H1 (cell line): ENCODE results near the gene GABRE. TPM values are rescaled to one million over a fixed set of nuclear protein-coding genes. Genes with fewer than 3 reads are reported as not detected.

Source experiments
- CTCF ChIA-PET: fragments of 300-600 bp; sonication (Branson Sonifier 250); formaldehyde crosslinking; loops from one replicate; lab custom pipeline; 2021; ENCODE audit not compliant: partially characterized antibody; lab: Charles Lee
- POLR2A ChIA-PET: fragments of 300-600 bp; sonication (Branson Sonifier 250); formaldehyde crosslinking; loops from one replicate; lab custom pipeline; 2021; ENCODE audit warnings: inconsistent platforms; ENCODE audit not compliant: partially characterized antibody; lab: Charles Lee
- DNase-seq, 2 experiments: peaks; one replicate each; pipeline versions ENCODE4 v3.0.0 to v3.0.0-alpha.2; 2010 to 2022; ENCODE audit warnings: low spot score in 2 of 2, low read depth in 1 of 2, mixed read lengths in 1 of 2
- FAIRE-seq: peaks from 2 replicates; lab custom pipeline; 2011; peaks lifted over from hg19 to GRCh38; lab: Jason Lieb, UNC
- H2AFZ ChIP-seq: 2 replicates; pipeline ENCODE4 v1.8.1; 2012; ENCODE audit warnings: low read length, inconsistent platforms
- H2AK5ac ChIP-seq: 2 replicates; pipeline ENCODE4 v1.6.1; 2013; ENCODE audit warnings: low read depth, low read length
- H2BK120ac ChIP-seq: replicated peaks from 2 replicates; pipeline ENCODE3; 2013; ENCODE audit warnings: low read depth, low read length, inconsistent platforms
- H2BK12ac ChIP-seq: 2 replicates; pipeline ENCODE4 v1.6.1; 2013; ENCODE audit warnings: low read depth, low read length
- H2BK15ac ChIP-seq: 2 replicates; pipeline ENCODE4 v1.6.1; 2013; ENCODE audit warnings: low read length
- H2BK20ac ChIP-seq: 2 replicates; pipeline ENCODE4 v1.6.1; 2013; ENCODE audit warnings: low read length
- H2BK5ac ChIP-seq: 2 replicates; pipeline ENCODE4 v1.6.1; 2013; ENCODE audit warnings: low read depth, low read length
- H3K14ac ChIP-seq: 2 replicates; pipeline ENCODE4 v1.6.1; 2013; ENCODE audit warnings: inconsistent platforms; ENCODE audit not compliant: insufficient read length
- H3K18ac ChIP-seq: 2 replicates; pipeline ENCODE4 v1.6.1; 2013; ENCODE audit warnings: low read length; ENCODE audit errors: extremely low read depth
- H3K23ac ChIP-seq: 2 replicates; pipeline ENCODE4 v1.6.1; 2013; ENCODE audit warnings: inconsistent platforms; ENCODE audit not compliant: insufficient read length
- H3K23me2 ChIP-seq: 2 replicates; pipeline ENCODE4 v1.6.1; 2013; ENCODE audit warnings: low read depth, low read length
- H3K27ac ChIP-seq: 2 replicates; pipeline ENCODE4 v1.6.1; 2011; ENCODE audit warnings: low read depth, low read length, inconsistent platforms
- H3K27me3 ChIP-seq, 4 experiments: replicated peaks in 1 of 4; 1 replicate in 1 of 4; 2 replicates in 3 of 4; pipeline versions ENCODE4 v1.6.1 to v1.8.1; 2011 to 2013; ENCODE audit warnings: low read length in 3 of 4, mild to moderate bottlenecking in 3 of 4, inconsistent platforms in 2 of 4, mixed read lengths in 2 of 4, moderate library complexity in 1 of 4; ENCODE audit not compliant: control insufficient read depth in 3 of 4, insufficient read depth in 3 of 4; ENCODE audit errors: extremely low read depth in 1 of 4
- H3K36me3 ChIP-seq, 4 experiments: 2 replicates each; pipeline versions ENCODE4 v1.6.1 to v1.8.1; 2011 to 2013; ENCODE audit warnings: mild to moderate bottlenecking in 4 of 4, low read length in 3 of 4, moderate library complexity in 2 of 4, control low read depth in 1 of 4, inconsistent platforms in 1 of 4; ENCODE audit not compliant: insufficient read depth in 4 of 4, control insufficient read depth in 2 of 4
- H3K4ac ChIP-seq: replicated peaks from 2 replicates; pipeline ENCODE3; 2013; ENCODE audit warnings: low read length, low read depth, mixed read lengths, inconsistent platforms; ENCODE audit not compliant: insufficient read length
- H3K4me1 ChIP-seq, 4 experiments: replicated peaks in 1 of 4; 1 replicate in 1 of 4; 2 replicates in 3 of 4; pipeline versions ENCODE4 v1.6.1 to v1.8.1; 2011 to 2013; ENCODE audit warnings: low read length in 3 of 4, inconsistent platforms in 2 of 4, mixed read lengths in 1 of 4; ENCODE audit not compliant: insufficient read depth in 4 of 4, control insufficient read depth in 3 of 4
- H3K4me2 ChIP-seq, 2 experiments: 2 replicates each; pipeline versions ENCODE4 v1.6.1 to v1.8.1; 2011 to 2013; ENCODE audit warnings: low read depth in 2 of 2, low read length in 2 of 2, control low read depth in 1 of 2, inconsistent platforms in 1 of 2, mild to moderate bottlenecking in 1 of 2; ENCODE audit not compliant: insufficient read depth in 1 of 2
- H3K4me3 ChIP-seq, 4 experiments: fragments of 200-600, 300-600 bp in 1 of 4; sonication (generic), shearing (Covaris generic), sonication (Bioruptor Twin) in 1 of 4; 2 replicates each; pipeline versions ENCODE4 v1.5.1 to v1.8.1; 2011 to 2016; ENCODE audit warnings: low read length in 4 of 4, low read depth in 3 of 4, control low read depth in 2 of 4, inconsistent platforms in 2 of 4, mild to moderate bottlenecking in 2 of 4, mixed read lengths in 1 of 4, moderate library complexity in 1 of 4; ENCODE audit not compliant: insufficient read depth in 2 of 4; ENCODE audit errors: extremely low read depth in 1 of 4
- H3K56ac ChIP-seq: replicated peaks from 2 replicates; pipeline ENCODE3; 2013; ENCODE audit warnings: low read depth, mild to moderate bottlenecking, mixed read lengths, low read length, inconsistent platforms; ENCODE audit not compliant: insufficient read length
- H3K79me1 ChIP-seq: 2 replicates; pipeline ENCODE4 v1.6.1; 2013; ENCODE audit warnings: low read depth, low read length, control low read depth
- H3K79me2 ChIP-seq, 2 experiments: 2 replicates each; pipeline versions ENCODE4 v1.6.1 to v1.8.1; 2012 to 2013; ENCODE audit warnings: low read length in 2 of 2, mild to moderate bottlenecking in 2 of 2, inconsistent platforms in 1 of 2; ENCODE audit not compliant: insufficient read depth in 2 of 2, control insufficient read depth in 1 of 2
- H3K9ac ChIP-seq, 4 experiments: replicated peaks in 1 of 4; 1 replicate in 1 of 4; 2 replicates in 3 of 4; pipeline versions ENCODE4 v1.6.1 to v1.8.1; 2011 to 2013; ENCODE audit warnings: low read depth in 3 of 4, low read length in 3 of 4, control low read depth in 2 of 4, mild to moderate bottlenecking in 2 of 4, moderate library complexity in 2 of 4, inconsistent platforms in 1 of 4; ENCODE audit errors: extremely low read depth in 1 of 4
- H3K9me3 ChIP-seq, 2 experiments: 2 replicates each; pipeline versions ENCODE4 v1.6.1 to v1.8.1; 2012 to 2013; ENCODE audit warnings: mild to moderate bottlenecking in 2 of 2, moderate library complexity in 2 of 2, control low read depth in 1 of 2, inconsistent platforms in 1 of 2, low read depth in 1 of 2, low read length in 1 of 2, mixed read lengths in 1 of 2; ENCODE audit not compliant: insufficient read depth in 2 of 2
- H4K20me1 ChIP-seq, 2 experiments: replicated peaks in 1 of 2; 2 replicates each; pipeline versions ENCODE3 to v1.8.1; 2011 to 2013; ENCODE audit warnings: inconsistent platforms in 2 of 2, low read length in 2 of 2, mild to moderate bottlenecking in 1 of 2; ENCODE audit not compliant: insufficient read depth in 2 of 2, control insufficient read depth in 1 of 2
- H4K5ac ChIP-seq: 2 replicates; pipeline ENCODE4 v1.6.1; 2013; ENCODE audit warnings: low read length, low read depth, mixed read lengths, inconsistent platforms; ENCODE audit not compliant: insufficient read length
- H4K8ac ChIP-seq: 2 replicates; pipeline ENCODE4 v1.8.0; 2013; ENCODE audit warnings: mild to moderate bottlenecking, moderate library complexity, low read length, inconsistent platforms; ENCODE audit not compliant: insufficient read depth; ENCODE audit errors: extremely low read depth
- H4K91ac ChIP-seq: replicated peaks from 2 replicates; pipeline ENCODE3; 2013; ENCODE audit warnings: low read length, mixed read lengths, inconsistent platforms; ENCODE audit not compliant: insufficient read length
- ASH2L ChIP-seq: fragments of 200-600, 300-600 bp; sonication (generic); IDR thresholded peaks from one replicate; pipeline ENCODE4 v1.7.1; 2017; ENCODE audit warnings: low read length
- CEBPB ChIP-seq: IDR thresholded peaks from 2 replicates; pipeline ENCODE4 v1.6.1; 2012; ENCODE audit warnings: low read depth, low read length
- HDAC2 ChIP-seq, 2 experiments: fragments of 300-600 bp in 1 of 2; sonication (generic) in 1 of 2; IDR thresholded peaks; 2 replicates each; pipeline ENCODE4 v1.6.1; 2011 to 2012; ENCODE audit warnings: low read depth in 2 of 2, low read length in 2 of 2, mild to moderate bottlenecking in 2 of 2, moderate library complexity in 2 of 2, borderline replicate concordance in 1 of 2, inconsistent platforms in 1 of 2
- KDM1A ChIP-seq: fragments of 200-600, 300-600 bp; sonication (generic); IDR thresholded peaks from 2 replicates; pipeline ENCODE4 v1.7.1; 2016; ENCODE audit warnings: mild to moderate bottlenecking, low read length, borderline replicate concordance
- NRF1 ChIP-seq: IDR thresholded peaks from 2 replicates; pipeline ENCODE4 v1.6.1; 2011; ENCODE audit warnings: mild to moderate bottlenecking, low read depth, low read length, improper control_type of control experiment
- POLR2AphosphoS5 ChIP-seq: IDR thresholded peaks from 2 replicates; pipeline ENCODE4 v1.6.1; 2011; ENCODE audit warnings: low read depth, low read length
- RAD21 ChIP-seq, 2 experiments: IDR thresholded peaks in 1 of 2; conservative IDR thresholded peaks in 1 of 2; 2 replicates each; pipeline ENCODE4 v1.6.1; 2011; ENCODE audit warnings: low read depth in 2 of 2, low read length in 2 of 2, improper control_type of control experiment in 1 of 2, inconsistent platforms in 1 of 2, mild to moderate bottlenecking in 1 of 2, moderate library complexity in 1 of 2
- SIN3A ChIP-seq, 2 experiments: IDR thresholded peaks in 1 of 2; conservative IDR thresholded peaks in 1 of 2; 2 replicates each; pipeline ENCODE4 v1.6.1; 2011 to 2012; ENCODE audit warnings: low read length in 2 of 2, improper control_type of control experiment in 1 of 2, low read depth in 1 of 2, mild to moderate bottlenecking in 1 of 2
- SIX5 ChIP-seq: IDR thresholded peaks from 2 replicates; pipeline ENCODE4 v1.6.1; 2011; ENCODE audit warnings: mild to moderate bottlenecking, low read depth, low read length
- TAF1 ChIP-seq: IDR thresholded peaks from 2 replicates; pipeline ENCODE4 v1.6.1; 2011; ENCODE audit warnings: mild to moderate bottlenecking, low read depth, low read length
- TAF7 ChIP-seq: optimal IDR thresholded peaks from 2 replicates; pipeline ENCODE3; 2011; ENCODE audit warnings: low read depth, mild to moderate bottlenecking, inconsistent platforms, low read length, moderate library complexity, borderline replicate concordance
- TEAD4 ChIP-seq: IDR thresholded peaks from 2 replicates; pipeline ENCODE4 v1.6.1; 2012; ENCODE audit warnings: low read depth, low read length, inconsistent platforms, mixed read lengths
- WGBS, 2 experiments: shearing (Covaris generic) in 1 of 2; methylation state at CpG; one replicate each; pipeline versions ENCODE4 v1.1.6 to v1.1.7; 2013 to 2015; ENCODE audit warnings: low lambda C conversion rate in 2 of 2, mixed read lengths in 2 of 2, inconsistent platforms in 1 of 2, low coverage in 1 of 2, missing lambda C conversion rate in 1 of 2; ENCODE audit not compliant: insufficient replicate concordance in 2 of 2, insufficient coverage in 1 of 2, insufficient read length in 1 of 2; ENCODE audit errors: extremely low coverage in 1 of 2, missing lambda C conversion rate in 1 of 2; 5-methylcytosine and 5-hydroxymethylcytosine counted together
- polyA plus RNA-seq, 7 experiments: library from polyadenylated mRNA; depleted of rRNA in 3 of 7; stranded (reverse) in 5 of 7; unstranded in 2 of 7; fragments of >200 nt in 5 of 7; fragments of 200-250 nt in 2 of 7; gene quantifications; 1 replicate in 5 of 7; 2 replicates in 1 of 7; 4 replicates in 1 of 7; pipeline versions ENCODE4 v1.2.1 to v1.2.3, GENCODE V29; 2011 to 2013; ENCODE audit warnings: missing spikeins in 2 of 7, mixed read lengths in 2 of 7
- total RNA-seq: library from RNA; stranded (reverse); fragmentation: NEBNext Ultra II Directional; extraction: Animal tissue kit (Norgen Biotek cat#: 25700); gene quantifications from 2 replicates; pipeline ENCODE4 v1.2.1, GENCODE V29; 2021

The GABRE gene
- total and polyA plus RNA-seq, 2 of the 8 experiments (the other 6 are each of a cell fraction or from before 2014, with no cell fraction given), result 5.5 to 7.0 TPM

DNA sequence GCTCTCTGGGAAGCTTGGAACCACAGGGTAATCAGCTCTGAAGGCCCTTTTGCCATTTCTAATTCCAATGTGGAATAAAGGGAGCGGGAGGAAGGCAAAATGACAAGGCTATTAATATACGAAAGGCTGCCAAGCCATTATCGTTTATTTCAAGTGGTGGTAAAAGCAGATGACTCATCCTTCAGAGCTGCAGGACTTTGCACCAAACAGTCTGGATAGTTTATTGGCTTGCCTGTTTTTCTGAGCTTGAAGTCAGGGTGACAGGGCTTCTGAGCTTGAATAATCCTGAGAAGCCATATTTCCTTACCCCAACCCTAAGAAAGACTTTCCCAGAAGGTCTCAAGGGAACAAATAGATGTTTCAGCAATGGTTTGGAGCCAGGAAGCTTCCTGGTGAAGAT is 7.7 kb upstream of the GABRE start:
- POLR2A ChIA-PET, result no interaction called here
- no peak overlapping the region for H2AFZ ChIP-seq
- no peak overlapping the region for H2AK5ac ChIP-seq
- H3K4ac ChIP-seq, result no peak overlapping the region
- H3K18ac ChIP-seq, result no peak overlapping the region
- H3K9ac ChIP-seq, result no peak overlapping the region
- H2BK20ac ChIP-seq, result no peak overlapping the region
- CTCF ChIA-PET, result interaction anchor here (0.7 kb wide), 1 partner anchor 661 kb away, joined by 3 read pairs; no protein-coding TSS in a partner anchor
- no peak overlapping the region for H3K23ac ChIP-seq
- H3K4me2 ChIP-seq, result no peak overlapping the region
- no peak overlapping the region for H3K4me3 ChIP-seq
- no peak for DNase-seq
- H4K20me1 ChIP-seq, result no peaks in the 10 kb centered on the region
- WGBS, 2 experiments, result 95% methylated on average over 3 of the region's 3 CpGs; no CpG with 5 or more reads in 1 of the 2 experiments
- no peak overlapping the region for H4K5ac ChIP-seq
- no peak overlapping the region for H4K8ac ChIP-seq
- no peak overlapping the region for H3K14ac ChIP-seq
- no peak for TF ChIP-seq KDM1A
- TF ChIP-seq ASH2L, result no peak
- no peak for TF ChIP-seq RAD21 (IDR thresholded peaks at IDR 0.05 in 1 of 2, conservative IDR thresholded peaks at IDR 0.05 in 1 of 2; ENCODE audit: low read depth in 2 of 2, low read length in 2 of 2)
- TF ChIP-seq HDAC2 (IDR thresholded peaks at IDR 0.05; ENCODE audit: borderline replicate concordance in 1 of 2, low read depth in 2 of 2, low read length in 2 of 2), result no peak
- no peak for TF ChIP-seq TEAD4
- TF ChIP-seq SIN3A (conservative IDR thresholded peaks at IDR 0.05 in 1 of 2, IDR thresholded peaks at IDR 0.05 in 1 of 2; ENCODE audit: low read depth in 1 of 2, low read length in 2 of 2), result no peak
- TF ChIP-seq TAF1, result no peak
- TF ChIP-seq NRF1, result no peak
- no peak for TF ChIP-seq TAF7
- no peak for TF ChIP-seq SIX5
- TF ChIP-seq POLR2AphosphoS5, result no peak
- TF ChIP-seq CEBPB, result no peak
- no peak overlapping the region for H3K27ac ChIP-seq
- no peak overlapping the region for H2BK15ac ChIP-seq
- no peak overlapping the region for H2BK12ac ChIP-seq
- FAIRE-seq, result no peak
- no peaks in the 10 kb centered on the region for H3K23me2 ChIP-seq
- no peak overlapping the region for H2BK5ac ChIP-seq
- no peaks in the 10 kb centered on the region for H3K27me3 ChIP-seq
- no peak overlapping the region for H3K56ac ChIP-seq
- no peaks in the 10 kb centered on the region for H3K79me1 ChIP-seq
- no peak overlapping the region for H2BK120ac ChIP-seq
- no peaks in the 10 kb centered on the region for H3K36me3 ChIP-seq
- no peaks in the 10 kb centered on the region for H3K79me2 ChIP-seq
- no peaks in the 10 kb centered on the region for H3K9me3 ChIP-seq
- H4K91ac ChIP-seq, result no peak overlapping the region
- no peaks in the 10 kb centered on the region for H3K4me1 ChIP-seq
